CD4-positive, alpha-beta T cell (primary cell): ENCODE data around the gene LDLRAD4. TPM values are rescaled to one million over a fixed set of nuclear protein-coding genes. Genes with fewer than 3 reads are reported as not detected.
"Not testable (repeated sequence)": the region's sequence is repeated elsewhere in the genome, so short reads cannot be mapped to it uniquely, and the experiment has no call there.

Experiments
- ATAC-seq: fragments of 200-7000 bp; cut with Tn5 transposase; one replicate; pipeline ENCODE4 v1.10.0; 2022; ENCODE audit warnings: mild to moderate bottlenecking; ENCODE audit not compliant: poor library complexity
- CTCF ChIA-PET: fragments of 350-600 bp; sonication (Branson Sonifier 250); formaldehyde crosslinking; loops from one replicate; lab custom pipeline; 2021; ENCODE audit warnings: antibody characterized with exemption, inconsistent platforms; lab: Charles Lee
- POLR2A ChIA-PET: fragments of 350-600 bp; sonication (Branson Sonifier 250); formaldehyde crosslinking; loops from one replicate; lab custom pipeline; 2021; ENCODE audit warnings: antibody characterized with exemption, inconsistent platforms; lab: Charles Lee
- DNase-seq, 14 experiments: peaks; one replicate each; pipeline ENCODE4 v3.0.0-alpha.2; 2013 to 2020; ENCODE audit warnings: mixed read lengths in 2 of 14
- H3K27ac ChIP-seq, 2 donors: one replicate each; pipeline versions ENCODE4 v1.5.1 to v1.7.0; 2013; ENCODE audit warnings: low read length in 2 of 2, low read depth in 1 of 2, mild to moderate bottlenecking in 1 of 2
- H3K27me3 ChIP-seq, 2 experiments: 1 replicate in 1 of 2; 2 replicates in 1 of 2; pipeline versions ENCODE4 v1.6.1 to v1.7.0; 2013; ENCODE audit warnings: low read length in 2 of 2, control low read depth in 1 of 2, mild to moderate bottlenecking in 1 of 2, moderate library complexity in 1 of 2; ENCODE audit not compliant: insufficient read depth in 2 of 2, control insufficient read depth in 1 of 2
- H3K36me3 ChIP-seq: one replicate; pipeline ENCODE4 v1.6.1; 2013; ENCODE audit warnings: low read length, control low read depth; ENCODE audit not compliant: insufficient read depth
- H3K4me1 ChIP-seq: one replicate; pipeline ENCODE4 v1.6.1; 2013; ENCODE audit warnings: low read length, control low read depth; ENCODE audit not compliant: insufficient read depth
- H3K4me3 ChIP-seq: one replicate; pipeline ENCODE4 v1.5.1; 2013; ENCODE audit warnings: mild to moderate bottlenecking, low read length, moderate library complexity
- H3K9me3 ChIP-seq, 2 experiments: 1 replicate in 1 of 2; 2 replicates in 1 of 2; pipeline versions ENCODE4 v1.6.1 to v1.7.0; 2013; ENCODE audit warnings: low read length in 2 of 2, mild to moderate bottlenecking in 2 of 2, control low read depth in 1 of 2, moderate library complexity in 1 of 2; ENCODE audit not compliant: control insufficient read depth in 1 of 2, insufficient read depth in 1 of 2
- H3K27ac Mint-ChIP-seq: one replicate; pipeline ENCODE4 v1.8.0; 2020; ENCODE audit warnings: mixed read lengths
- H3K27me3 Mint-ChIP-seq: one replicate; pipeline ENCODE4 v1.8.0; 2021; ENCODE audit warnings: mixed read lengths
- H3K36me3 Mint-ChIP-seq: one replicate; pipeline ENCODE4 v1.8.0; 2021; ENCODE audit warnings: low read depth, mixed read lengths
- H3K4me1 Mint-ChIP-seq: one replicate; pipeline ENCODE4 v1.8.0; 2021; ENCODE audit warnings: low read depth, mixed read lengths
- H3K4me3 Mint-ChIP-seq: one replicate; pipeline ENCODE4 v1.8.0; 2020; ENCODE audit warnings: mild to moderate bottlenecking, mixed read lengths
- H3K9me3 Mint-ChIP-seq: one replicate; pipeline ENCODE4 v1.8.0; 2020; ENCODE audit warnings: mixed read lengths
- CTCF ChIP-seq: fragments of 200-600 bp; IDR thresholded peaks from one replicate; pipeline ENCODE4 v1.8.0; 2022; ENCODE audit warnings: antibody characterized with exemption, mild to moderate bottlenecking
- intact Hi-C, 2 experiments: fragments of 100-400 bp; cut with DNase I in 1 of 2; cut with micrococcal nuclease in 1 of 2; formaldehyde crosslinking; loops; one replicate each; pipeline versions ENCODE4 v1.15.1 to v1.9.0; 2023 to 2025; cut with DNase I, micrococcal nuclease
- total RNA-seq, 174 experiments: library from RNA in 2 of 174; stranded (reverse) in 2 of 174; gene quantifications; one replicate each; pipeline ENCODE4 v1.2.3 and lab custom pipeline; 2021 to 2026

Gene LDLRAD4
- total RNA-seq, 2 experiments from 2014 or later, result 51.9 to 52.7 TPM

DNA sequence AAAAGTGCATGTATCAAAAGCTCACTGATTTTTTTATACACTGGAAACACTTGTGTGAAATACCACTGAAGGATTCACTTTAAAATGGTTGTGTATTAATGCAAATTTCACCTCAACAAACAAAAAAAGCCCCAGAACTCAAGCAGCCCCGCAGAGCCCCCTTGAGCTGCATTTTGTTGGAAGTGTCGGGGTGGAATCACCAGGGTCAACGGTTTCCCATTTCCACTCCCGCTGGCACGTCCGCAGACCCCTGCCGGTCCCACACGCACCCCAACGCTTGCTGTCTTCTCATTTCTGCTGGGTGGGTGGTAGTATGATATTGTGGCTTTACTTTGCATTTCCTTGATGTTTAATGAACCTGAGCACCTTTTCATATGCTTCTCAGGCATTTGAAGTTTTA is 268.1 kb downstream of the LDLRAD4 start:
- Histone ChIP-seq H3K9me3 (peaks cover 0 to 8% of the 10 kb centered on the region in 2 experiments), H3K27me3 (no peaks in the 10 kb centered on the region), H3K4me3 (no peak overlapping the region), H3K4me1 (peaks cover 17% of the 10 kb centered on the region), H3K36me3 (peaks cover 44% of the 10 kb centered on the region), H3K27ac (no peak overlapping the region)
- ChIA-PET POLR2A (no interaction called here), CTCF (interaction anchor here (1.2 kb wide), 1 partner anchor 50 kb away, joined by 5 read pairs; no protein-coding TSS in a partner anchor)
- Mint-ChIP-seq H3K27me3 (no peaks in the 10 kb centered on the region), H3K9me3 (no peaks in the 10 kb centered on the region), H3K4me1 (peaks cover 38% of the 10 kb centered on the region), H3K36me3 (peaks cover 73% of the 10 kb centered on the region), H3K27ac (peak overlapping the region; percentile 33), H3K4me3 (no peak overlapping the region)
- no peak for TF ChIP-seq CTCF
- intact Hi-C loops, result no loop called here
- ATAC-seq (no peak), DNase-seq (no peak)

DNA sequence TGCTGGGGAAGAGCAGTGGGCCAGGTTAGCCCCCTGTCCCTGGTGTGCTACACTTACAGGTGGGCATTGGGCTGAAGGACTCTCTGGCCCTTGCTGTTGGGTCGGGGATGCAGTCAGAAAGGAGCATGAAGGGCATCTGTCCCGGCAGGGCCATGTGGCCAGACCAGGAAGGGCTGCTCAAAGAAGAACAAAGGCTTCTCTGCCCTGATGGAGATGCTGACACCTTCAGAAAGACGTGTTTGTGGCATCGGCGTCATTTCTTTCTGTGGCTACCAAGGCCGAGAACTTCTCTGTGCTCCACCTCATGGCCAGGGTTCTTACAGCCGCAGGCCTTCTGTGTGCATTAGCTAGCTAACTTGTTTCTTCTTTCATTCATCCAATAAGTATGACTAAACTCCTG is 268.7 kb downstream of the LDLRAD4 start:
- TF ChIP-seq CTCF, result no peak
- no peaks in the 10 kb centered on the region for H3K27me3 Mint-ChIP-seq
- peak overlapping the region; percentile 33 for H3K27ac Mint-ChIP-seq
- Histone ChIP-seq H3K27me3 (no peaks in the 10 kb centered on the region), H3K36me3 (peaks cover 50% of the 10 kb centered on the region), H3K4me1 (peaks cover 11% of the 10 kb centered on the region), H3K9me3 (peaks cover 0 to 3% of the 10 kb centered on the region in 2 experiments), H3K27ac (no peak overlapping the region), H3K4me3 (no peak overlapping the region)
- H3K4me3 Mint-ChIP-seq, result no peak overlapping the region
- no peaks in the 10 kb centered on the region for H3K9me3 Mint-ChIP-seq
- intact Hi-C loops, result no loop called here
- H3K4me1 Mint-ChIP-seq, result peaks cover 34% of the 10 kb centered on the region
- H3K36me3 Mint-ChIP-seq, result peaks cover 72% of the 10 kb centered on the region
- CTCF ChIA-PET, result no interaction called here
- peak in 1 of 14 experiments; percentile 15 for DNase-seq
- no peak for ATAC-seq
- POLR2A ChIA-PET, result no interaction called here

- peaks cover 54% of the 10 kb centered on the region for H3K36me3 ChIP-seq
- Mint-ChIP-seq H3K27ac (peak overlapping the region; percentile 56), H3K9me3 (no peaks in the 10 kb centered on the region)
These were observed 269.8 kb downstream of the LDLRAD4 start for GRCh38 chr18:13488281-13488929.

DNA sequence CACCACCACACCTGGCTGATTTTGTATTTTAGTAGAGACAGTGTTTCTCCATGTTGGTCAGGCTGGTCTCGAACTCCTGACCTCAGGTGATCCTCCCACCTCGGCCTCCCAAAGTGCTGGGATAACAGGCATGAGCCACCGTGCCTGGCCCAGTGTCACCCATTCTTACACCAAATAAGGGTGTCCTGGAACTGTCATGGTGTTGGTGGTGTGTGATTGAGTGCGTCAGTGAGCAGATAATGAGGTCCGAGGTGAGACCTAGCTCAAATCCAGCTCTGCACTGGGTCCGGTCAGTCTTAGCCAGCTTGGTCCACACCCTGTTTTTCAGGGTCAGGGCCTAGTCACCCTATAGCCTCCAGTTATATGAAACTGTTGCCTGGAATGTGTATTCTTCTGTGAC is 270.7 kb downstream of the LDLRAD4 start:
- H3K4me1 ChIP-seq, ATAC-seq, H3K27ac ChIP-seq, H3K9me3 ChIP-seq, H3K4me3 ChIP-seq, intact Hi-C loops, H3K4me3 Mint-ChIP-seq, H3K27me3 ChIP-seq, DNase-seq, H3K9me3 Mint-ChIP-seq, POLR2A ChIA-PET, H3K27ac Mint-ChIP-seq, H3K27me3 Mint-ChIP-seq, CTCF ChIA-PET: not testable (repeated sequence)
- H3K4me1 Mint-ChIP-seq, result peaks cover 23% of the 10 kb centered on the region
- peaks cover 54% of the 10 kb centered on the region for H3K36me3 ChIP-seq
- H3K36me3 Mint-ChIP-seq, result peaks cover 73% of the 10 kb centered on the region

More at GRCh38 chr18:13488281-13488929, 269.8 kb downstream of the LDLRAD4 start:
- peaks cover 5% of the 10 kb centered on the region for H3K4me1 ChIP-seq
- H3K27me3 Mint-ChIP-seq, result no peaks in the 10 kb centered on the region
- no peaks in the 10 kb centered on the region for H3K27me3 ChIP-seq
- peaks cover 73% of the 10 kb centered on the region for H3K36me3 Mint-ChIP-seq
- ChIA-PET CTCF (no interaction called here), POLR2A (no interaction called here)
- no peak overlapping the region for H3K4me3 Mint-ChIP-seq
- TF ChIP-seq CTCF, result no peak
- DNase-seq, result no peak
- H3K27ac ChIP-seq, result no peak overlapping the region
- peaks cover 23% of the 10 kb centered on the region for H3K4me1 Mint-ChIP-seq
- H3K4me3 ChIP-seq, result no peak overlapping the region
- H3K9me3 ChIP-seq, result no peaks in the 10 kb centered on the region
- ATAC-seq, result no peak
- intact Hi-C loops, result no loop called here
